ENCODE results near the gene KIFAP3.
"Not testable (repeated sequence)": the region's sequence is repeated elsewhere in the genome, so short reads cannot be mapped to it uniquely, and the experiment has no call there.

KIFAP3 gene

DNA sequence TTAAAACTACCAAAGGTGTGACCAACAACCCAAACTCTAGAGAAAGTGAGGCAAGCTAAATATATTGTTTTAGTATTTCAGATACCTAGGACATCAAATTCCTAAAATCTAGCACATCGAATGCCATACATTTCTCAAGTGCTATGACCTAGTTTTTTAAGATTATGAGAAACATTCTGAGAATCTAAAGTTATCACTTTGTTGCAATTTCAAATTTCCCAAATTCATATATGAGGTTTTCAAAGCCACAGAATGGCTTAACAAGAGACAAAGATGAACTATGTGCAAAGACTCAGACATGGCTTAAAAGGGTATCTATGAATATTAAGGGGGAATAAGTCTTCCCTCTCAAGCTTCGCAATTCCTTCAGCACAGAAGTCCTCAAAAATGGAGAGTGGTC, 187.6 kb downstream of the KIFAP3 start:
- no peak for DNase-seq (ENCODE audit: low read depth)

DNA sequence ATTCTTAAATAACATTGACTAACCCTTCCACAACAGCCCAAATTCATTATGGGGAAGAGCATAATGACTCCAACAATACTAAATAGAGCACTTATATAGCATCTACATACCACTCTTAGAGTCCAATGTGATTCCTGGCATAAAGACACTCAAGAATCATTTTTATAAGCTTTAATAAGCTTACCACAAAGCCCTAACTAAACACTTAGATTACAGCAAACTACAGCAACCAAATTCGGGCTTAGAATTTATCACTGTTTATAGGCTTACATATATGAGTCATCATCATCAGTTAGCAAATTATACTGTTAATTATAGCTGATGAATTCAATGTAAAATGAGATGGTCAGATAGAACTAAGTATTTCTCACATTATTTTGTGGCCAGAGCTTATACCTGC, 188.1 kb downstream of the KIFAP3 start:
- no peak for DNase-seq (ENCODE audit: low read depth)

DNA sequence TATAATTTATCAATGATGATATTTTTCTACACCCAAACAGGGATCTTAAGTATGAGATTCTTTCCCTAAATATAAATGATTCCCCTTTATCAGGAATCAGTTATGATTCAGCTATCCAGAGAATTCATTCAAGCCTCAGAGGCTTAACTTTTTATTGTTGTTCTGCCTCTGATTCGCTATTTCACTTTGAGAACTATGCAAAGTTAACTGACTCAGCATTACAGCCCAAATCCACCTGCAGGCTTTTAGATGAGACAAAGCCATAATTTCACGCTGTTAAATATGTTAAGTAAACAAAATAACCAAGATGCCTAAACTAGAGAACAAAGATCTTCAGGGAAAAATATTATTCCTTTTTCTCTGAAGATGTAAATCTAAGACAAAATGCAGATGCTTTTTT, 189.3 kb downstream of the KIFAP3 start:
- no peak for DNase-seq (ENCODE audit: low read depth)

DNA sequence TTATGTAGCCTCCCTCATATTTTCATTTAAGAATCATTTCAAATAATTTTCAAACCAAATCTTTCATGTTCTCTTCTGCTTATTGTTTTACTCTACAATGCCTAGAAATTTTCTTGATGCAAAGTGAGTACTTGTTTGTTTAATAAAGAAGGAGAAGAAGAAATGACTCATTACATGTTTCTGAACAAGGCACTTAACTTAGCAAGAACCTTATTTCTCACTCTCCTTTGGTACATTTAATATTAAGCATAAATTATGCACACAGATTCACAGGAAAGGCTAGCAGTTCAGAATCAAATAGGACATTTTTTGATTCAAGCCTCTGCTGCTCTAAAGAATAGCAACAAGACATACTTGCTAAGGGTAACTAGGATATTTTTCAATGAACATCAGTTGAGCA, 189.9 kb downstream of the KIFAP3 start:
- DNase-seq (ENCODE audit: low read depth), result no peak

DNA sequence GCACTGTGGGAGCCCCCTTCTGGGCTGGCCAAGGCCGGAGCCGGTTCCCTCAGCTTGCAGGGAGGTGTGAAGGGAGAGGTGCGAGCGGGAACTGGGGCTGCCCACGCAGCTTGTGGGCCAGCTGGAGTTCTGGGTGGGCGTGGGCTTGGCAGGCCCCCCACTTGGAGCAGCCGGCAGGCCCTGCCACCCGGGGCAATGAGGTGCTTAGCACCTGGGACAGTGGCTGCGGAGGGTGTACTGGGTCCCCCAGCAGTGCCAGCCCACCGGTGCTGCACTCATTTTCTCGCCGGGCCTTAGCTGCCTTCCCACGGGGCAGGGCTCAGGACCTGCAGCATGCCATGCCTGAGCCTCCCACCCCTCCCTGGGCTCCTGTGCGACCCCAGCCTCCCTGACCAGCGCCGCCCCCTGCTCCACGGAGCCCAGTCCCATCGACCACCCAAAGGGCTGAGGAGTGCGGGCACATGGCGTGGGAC, 192.4 kb downstream of the KIFAP3 start:
- no peak for DNase-seq (ENCODE audit: low read depth)

DNA sequence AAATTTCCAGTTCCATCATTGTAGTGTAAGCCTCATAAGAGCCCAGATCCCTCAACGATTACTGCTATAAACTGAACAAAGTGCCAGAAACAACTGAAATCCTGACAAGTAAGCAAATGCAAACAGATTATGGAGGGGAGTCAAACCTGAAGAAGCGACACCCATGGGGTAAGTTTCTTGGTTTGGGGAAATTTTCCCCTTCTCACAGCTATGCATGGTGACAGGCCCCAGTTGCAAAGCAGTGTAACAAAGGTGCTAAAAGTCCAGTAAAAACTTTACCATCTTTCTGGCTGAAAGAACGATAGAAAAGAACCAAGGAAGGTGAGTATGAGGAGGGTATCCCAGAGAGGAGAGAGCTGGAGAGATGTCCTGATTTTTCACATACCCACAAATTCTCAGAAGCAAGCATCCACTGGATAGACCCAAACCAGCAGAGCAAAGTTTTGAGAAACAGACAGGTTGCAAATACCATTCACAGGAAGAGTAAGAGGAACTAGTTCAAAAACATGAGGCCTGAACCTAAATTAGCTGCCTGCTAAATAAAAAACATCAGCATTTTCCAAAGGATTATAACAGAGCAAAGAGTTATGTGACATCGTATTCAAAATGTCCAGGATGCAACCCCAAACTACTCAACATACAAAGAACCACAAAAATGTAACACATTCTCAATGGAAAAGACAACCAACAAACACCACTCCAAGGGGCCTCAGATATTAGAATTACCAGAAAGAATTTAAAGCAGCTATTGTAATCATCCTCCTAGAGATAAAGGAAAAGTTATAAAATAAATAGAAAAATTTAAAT, 195.3 kb downstream of the KIFAP3 start:
- no peak for DNase-seq (ENCODE audit: low read depth)

DNA sequence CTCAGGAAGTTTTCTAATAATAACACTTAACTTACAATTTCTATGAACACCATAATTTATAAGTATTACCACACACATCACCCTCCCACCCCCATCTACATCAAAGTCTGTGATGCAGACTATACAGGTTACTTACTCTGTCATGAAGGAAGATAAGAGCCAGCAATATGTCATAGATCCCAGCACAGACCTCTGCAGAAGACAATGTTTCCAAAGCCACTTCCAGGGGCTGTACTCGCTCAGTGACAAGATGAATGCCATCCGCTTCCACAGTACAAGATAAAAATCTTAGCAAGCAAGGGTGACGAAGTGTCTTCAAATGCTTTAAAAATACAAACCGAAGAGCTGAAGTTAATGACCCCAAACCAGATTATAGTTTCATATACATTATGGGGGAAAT, 196.0 kb downstream of the KIFAP3 start:
- DNase-seq (ENCODE audit: low read depth), result no peak

DNA sequence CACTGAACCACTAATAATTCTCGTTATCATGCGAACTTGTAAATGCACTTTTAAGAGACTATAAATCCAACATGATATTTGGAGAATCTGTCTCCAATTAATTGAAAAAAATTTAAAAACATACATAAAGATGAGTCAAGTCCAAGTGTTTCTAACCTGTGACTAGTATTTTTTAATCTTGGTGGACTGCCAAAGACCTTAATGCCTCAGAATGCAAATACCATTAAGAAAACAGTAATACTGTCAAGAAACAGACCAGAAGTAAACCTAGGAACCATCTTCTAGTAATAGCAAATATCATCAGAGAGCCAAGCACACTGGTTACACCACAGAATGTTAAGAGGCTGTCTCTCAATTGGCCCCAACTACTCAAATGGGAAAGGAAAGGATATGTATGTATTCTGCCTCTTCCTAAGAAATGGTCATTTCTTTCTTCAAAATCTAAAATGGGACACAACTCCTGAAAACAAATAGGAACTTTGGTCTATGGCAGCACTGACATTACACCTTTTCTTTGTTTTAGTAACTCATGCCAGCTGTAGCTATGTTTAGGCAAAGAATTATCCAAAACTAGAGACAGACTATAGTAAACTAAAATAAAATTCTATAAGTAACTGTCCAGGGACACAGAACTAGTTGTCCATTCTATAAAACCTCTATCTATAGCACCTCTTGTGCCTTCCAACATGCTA, 196.5 kb downstream of the KIFAP3 start:
- no peak for DNase-seq (ENCODE audit: low read depth)

DNA sequence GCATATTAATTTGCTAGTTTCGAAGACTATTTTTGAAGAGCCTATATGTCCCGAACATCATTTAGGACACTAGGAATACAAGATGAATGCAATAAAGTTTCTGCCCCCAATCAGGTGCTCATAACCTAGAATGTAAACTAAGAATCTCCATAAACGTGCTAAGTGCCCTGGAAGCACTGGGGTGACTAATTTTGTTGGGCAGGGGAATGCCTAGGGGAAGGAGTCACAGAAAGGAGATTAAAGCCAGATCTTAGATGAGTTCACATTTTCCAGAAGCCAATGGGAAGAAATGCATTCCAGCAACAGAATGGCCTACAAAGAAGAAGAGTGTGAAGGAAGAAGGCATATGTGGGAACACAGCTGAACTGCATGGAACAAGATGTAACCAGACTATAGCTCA, 200.3 kb downstream of the KIFAP3 start:
- no peak for DNase-seq (ENCODE audit: low read depth)

DNA sequence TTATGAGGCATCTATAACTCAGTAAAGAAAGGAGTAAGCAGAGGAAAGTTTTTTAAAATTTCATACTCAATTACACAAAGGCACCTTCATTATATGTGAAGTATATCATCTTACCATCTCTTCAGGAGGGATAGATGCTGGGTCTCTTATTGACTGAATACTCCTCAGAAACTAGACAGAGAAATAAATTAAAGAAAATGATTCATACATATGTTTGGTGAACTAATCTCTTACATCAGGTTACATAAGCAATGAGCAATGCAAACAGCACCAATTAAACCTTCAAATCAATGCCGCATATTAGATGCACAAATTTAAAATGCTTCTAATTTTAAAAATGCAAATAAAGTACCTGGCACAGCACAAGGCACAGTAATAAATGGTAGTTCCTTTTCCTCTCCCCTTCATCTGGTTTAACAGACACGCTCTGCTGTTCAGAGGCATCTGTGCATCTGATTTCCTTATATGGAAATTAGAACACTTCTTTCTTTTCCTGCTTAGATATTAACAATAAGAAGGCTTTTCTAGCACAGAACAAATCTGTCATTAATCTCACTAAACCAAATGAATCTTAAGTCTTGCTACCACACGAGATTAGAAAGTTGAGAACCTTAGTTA, 200.8 kb downstream of the KIFAP3 start:
- no peak for DNase-seq (ENCODE audit: low read depth)

DNA sequence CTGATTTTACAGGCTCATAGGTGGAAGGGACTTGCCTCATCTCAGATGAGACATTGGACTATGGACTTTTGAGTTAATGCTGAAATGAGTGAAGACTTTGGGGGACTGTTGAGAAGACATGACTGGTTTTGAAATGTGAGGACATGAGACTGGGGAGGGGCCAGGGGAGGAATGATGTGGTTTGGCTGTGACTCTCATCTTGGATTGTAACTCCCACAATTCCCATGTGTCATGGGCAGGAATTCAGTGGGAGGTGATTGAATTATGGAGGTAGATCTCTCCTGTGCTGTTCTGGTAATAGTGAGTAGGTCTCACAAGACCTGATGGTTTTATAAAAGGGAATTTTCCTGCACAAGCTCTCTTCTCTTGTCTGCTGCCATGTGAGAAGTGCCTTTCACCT, 201.6 kb downstream of the KIFAP3 start:
- no peak for DNase-seq (ENCODE audit: low read depth)

DNA sequence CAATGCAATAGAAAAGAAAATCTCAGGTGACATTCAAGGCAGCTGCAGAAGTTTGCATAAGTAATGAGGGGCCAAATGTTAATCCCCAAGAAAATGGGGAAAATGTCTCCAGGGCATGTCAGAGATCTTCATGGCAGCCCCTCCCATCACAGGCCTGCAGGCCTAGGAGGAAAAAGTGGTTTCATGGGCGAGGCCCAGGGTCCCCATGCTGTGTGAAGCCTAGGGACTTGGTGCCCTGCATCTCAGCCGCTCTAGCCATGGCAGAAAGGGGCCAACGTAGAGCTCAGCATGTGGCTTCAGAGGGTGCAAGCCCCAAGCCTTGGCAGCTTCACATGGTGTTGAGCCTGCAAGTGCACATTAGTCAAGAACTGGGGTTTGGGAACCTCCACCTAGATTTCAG, 202.5 kb downstream of the KIFAP3 start:
- not testable (repeated sequence) for DNase-seq (ENCODE audit: low read depth)

Measured in HS-27A (cell line).